ENCODE results near the gene EPB41L1.

DNA sequence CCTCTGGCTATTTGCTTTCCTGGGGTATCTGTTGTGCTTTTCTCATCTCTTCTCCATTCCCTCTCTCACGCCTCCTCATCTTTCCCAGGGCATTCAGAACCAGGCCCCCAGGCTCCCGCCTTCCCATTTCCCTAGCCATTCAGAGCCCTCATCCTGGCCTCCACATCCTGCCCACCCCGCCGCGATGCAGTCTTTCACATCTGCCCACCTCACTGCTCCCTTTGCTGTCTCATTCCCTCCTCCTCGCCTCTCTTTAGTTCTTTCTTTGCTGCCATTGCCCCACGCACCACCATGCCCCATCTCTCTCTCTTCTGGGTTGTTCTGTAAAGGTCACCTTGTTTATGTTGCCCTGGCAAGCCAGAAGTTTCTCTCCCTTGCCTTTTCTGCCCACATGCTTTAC, 71.1 kb downstream of the EPB41L1 start:
- TF ChIP-seq CTCF (IDR thresholded peaks at IDR 0.05) (no peak), POLR2A (IDR thresholded peaks at IDR 0.05) (no peak)

Measured in heart left ventricle (tissue), 13 donors.